IMR-90 (cell line): ENCODE data around the gene OSBP. TPM values are rescaled to one million over a fixed set of nuclear protein-coding genes. Genes with fewer than 3 reads are reported as not detected.

Experiments
- ATAC-seq: fragments of 200-7000 bp; cut with Tn5 transposase; 2 replicates; pipeline ENCODE4 v1.9.1; 2020; ENCODE audit warnings: low read depth, mild to moderate bottlenecking, moderate library complexity
- BruUV-seq: library from RNA; stranded (reverse); fragments of 400-500 nt; replicated peaks from 2 replicates; lab custom pipeline; 2021; lab: Mats Ljungman, UMichigan
- CTCF ChIA-PET: fragments of 300-600 bp; formaldehyde crosslinking; extraction: SDS; loops from one replicate; lab custom pipeline; 2021; ENCODE audit warnings: antibody characterized with exemption; lab: Yijun Ruan, JAX
- POLR2A ChIA-PET: fragments of 300-600 bp; sonication (Branson Sonifier 250); formaldehyde crosslinking; loops from one replicate; lab custom pipeline; 2022; ENCODE audit warnings: antibody characterized with exemption; ENCODE audit not compliant: unreplicated experiment; lab: Charles Lee
- DNase-seq: peaks from one replicate; pipeline ENCODE4 v3.0.0; 2013
- H2AFZ ChIP-seq: replicated peaks from 2 replicates; pipeline ENCODE3; 2013; ENCODE audit warnings: low read length, mild to moderate bottlenecking; ENCODE audit not compliant: poor library complexity
- H2AK5ac ChIP-seq: 2 replicates; pipeline ENCODE4 v1.6.1; 2013; ENCODE audit warnings: low read depth, low read length, inconsistent platforms
- H2AK9ac ChIP-seq: replicated peaks from 2 replicates; pipeline ENCODE3; 2013; ENCODE audit warnings: mild to moderate bottlenecking, low read depth, low read length, moderate library complexity; ENCODE audit not compliant: poor library complexity
- H2BK120ac ChIP-seq: 2 replicates; pipeline ENCODE4 v1.6.1; 2013; ENCODE audit warnings: low read depth, low read length, inconsistent platforms
- H2BK15ac ChIP-seq: 3 replicates; pipeline ENCODE4 v1.6.1; 2013; ENCODE audit warnings: low read depth, low read length, inconsistent platforms
- H2BK20ac ChIP-seq: 2 replicates; pipeline ENCODE4 v1.6.1; 2013; ENCODE audit warnings: low read depth, mild to moderate bottlenecking, inconsistent platforms, low read length, moderate library complexity
- H2BK5ac ChIP-seq: 2 replicates; pipeline ENCODE4 v1.6.1; 2013; ENCODE audit warnings: mild to moderate bottlenecking, low read depth, low read length, inconsistent platforms; ENCODE audit not compliant: poor library complexity, severe bottlenecking
- H3K14ac ChIP-seq: replicated peaks from 2 replicates; pipeline ENCODE4 v1.6.1; 2013; ENCODE audit warnings: low read depth, low read length, inconsistent platforms
- H3K18ac ChIP-seq: 2 replicates; pipeline ENCODE4 v1.6.1; 2013; ENCODE audit warnings: low read depth, low read length, control low read depth
- H3K23ac ChIP-seq: 2 replicates; pipeline ENCODE4 v1.6.1; 2013; ENCODE audit warnings: low read depth, low read length, inconsistent platforms
- H3K27ac ChIP-seq: 2 replicates; pipeline ENCODE4 v1.5.1; 2013; ENCODE audit warnings: mild to moderate bottlenecking, control low read depth, low read length; ENCODE audit not compliant: insufficient read depth
- H3K27me3 ChIP-seq: 2 replicates; pipeline ENCODE4 v1.6.1; 2013; ENCODE audit warnings: low read length; ENCODE audit not compliant: control insufficient read depth, insufficient read depth
- H3K36me3 ChIP-seq: 2 replicates; pipeline ENCODE4 v1.6.1; 2013; ENCODE audit warnings: low read length, mixed read lengths; ENCODE audit not compliant: control insufficient read depth, insufficient read depth
- H3K4ac ChIP-seq: 2 replicates; pipeline ENCODE4 v1.6.1; 2013; ENCODE audit warnings: low read depth, low read length, inconsistent platforms
- H3K4me1 ChIP-seq: 2 replicates; pipeline ENCODE4 v1.6.1; 2013; ENCODE audit warnings: low read length, mixed read lengths; ENCODE audit not compliant: control insufficient read depth, insufficient read depth
- H3K4me2 ChIP-seq: 2 replicates; pipeline ENCODE4 v1.6.1; 2013; ENCODE audit warnings: low read depth, mild to moderate bottlenecking, control low read depth, low read length, moderate library complexity
- H3K4me3 ChIP-seq: 2 replicates; pipeline ENCODE4 v1.5.1; 2013; ENCODE audit warnings: low read depth, mild to moderate bottlenecking, control low read depth, low read length, moderate library complexity; ENCODE audit not compliant: insufficient read depth
- H3K56ac ChIP-seq: 2 replicates; pipeline ENCODE4 v1.6.1; 2013; ENCODE audit warnings: low read length, inconsistent platforms; ENCODE audit not compliant: insufficient read depth; ENCODE audit errors: extremely low read depth
- H3K79me1 ChIP-seq, 2 experiments: 2 replicates each; pipeline ENCODE4 v1.6.1; 2013; ENCODE audit warnings: low read length in 2 of 2, inconsistent platforms in 1 of 2, low read depth in 1 of 2
- H3K9ac ChIP-seq: 2 replicates; pipeline ENCODE4 v1.6.1; 2013; ENCODE audit warnings: low read depth, low read length, control low read depth
- H3K9me1 ChIP-seq: 2 replicates; pipeline ENCODE4 v1.6.1; 2013; ENCODE audit warnings: low read length, inconsistent platforms; ENCODE audit not compliant: insufficient read depth
- H3K9me3 ChIP-seq: 2 replicates; pipeline ENCODE4 v1.6.1; 2013; ENCODE audit warnings: low read length; ENCODE audit not compliant: control insufficient read depth, insufficient read depth
- H4K20me1 ChIP-seq: 2 replicates; pipeline ENCODE4 v1.6.1; 2013; ENCODE audit warnings: low read length, inconsistent platforms; ENCODE audit not compliant: insufficient read depth
- H4K5ac ChIP-seq: 2 replicates; pipeline ENCODE4 v1.6.1; 2013; ENCODE audit warnings: mild to moderate bottlenecking, low read depth, low read length, control low read depth
- H4K8ac ChIP-seq, 2 experiments: 2 replicates each; pipeline ENCODE4 v1.6.1; 2013; ENCODE audit warnings: low read depth in 2 of 2, low read length in 2 of 2, control low read depth in 1 of 2, inconsistent platforms in 1 of 2
- H4K91ac ChIP-seq: 2 replicates; pipeline ENCODE4 v1.6.1; 2013; ENCODE audit warnings: low read depth, low read length, inconsistent platforms; ENCODE audit not compliant: insufficient read depth
- BHLHE40 ChIP-seq: fragments of 150-350 bp; IDR thresholded peaks from 2 replicates; pipeline ENCODE4 v1.6.1; 2016; ENCODE audit warnings: mild to moderate bottlenecking, low read depth, low read length
- CEBPB ChIP-seq: IDR thresholded peaks from 2 replicates; pipeline ENCODE4 v1.6.1; 2012; ENCODE audit warnings: low read depth, low read length, improper control_type of control experiment
- CHD1 ChIP-seq: IDR thresholded peaks from 2 replicates; pipeline ENCODE4 v1.6.1; 2012; ENCODE audit warnings: low read depth, low read length, improper control_type of control experiment
- CTCF ChIP-seq: conservative IDR thresholded peaks from 2 replicates; pipeline ENCODE4 v1.5.1; 2012; ENCODE audit warnings: mild to moderate bottlenecking, low read depth, low read length, improper control_type of control experiment
- ELK1 ChIP-seq: fragments of 150-350 bp; IDR thresholded peaks from 2 replicates; pipeline ENCODE4 v1.6.1; 2016; ENCODE audit warnings: low read depth, mild to moderate bottlenecking, low read length, moderate library complexity, borderline replicate concordance
- MAFK ChIP-seq: IDR thresholded peaks from 2 replicates; pipeline ENCODE4 v1.6.1; 2012; ENCODE audit warnings: low read depth, low read length, improper control_type of control experiment
- MAZ ChIP-seq: IDR thresholded peaks from 2 replicates; pipeline ENCODE4 v1.6.1; 2012; ENCODE audit warnings: low read depth, mild to moderate bottlenecking, low read length, improper control_type of control experiment, moderate library complexity, borderline replicate concordance
- MXI1 ChIP-seq: IDR thresholded peaks from 2 replicates; pipeline ENCODE4 v1.6.1; 2012; ENCODE audit warnings: low read depth, mild to moderate bottlenecking, low read length, moderate library complexity, borderline replicate concordance
- NFE2L2 ChIP-seq: fragments of 150-350 bp; IDR thresholded peaks from 2 replicates; pipeline ENCODE4 v1.6.1; 2016; ENCODE audit warnings: low read depth, mild to moderate bottlenecking, low read length
- POLR2A ChIP-seq: IDR thresholded peaks from 2 replicates; pipeline ENCODE4 v1.6.1; 2012; ENCODE audit warnings: mild to moderate bottlenecking, low read depth, low read length
- RAD21 ChIP-seq: IDR thresholded peaks from 2 replicates; pipeline ENCODE4 v1.6.1; 2012; ENCODE audit warnings: low read length, improper control_type of control experiment
- RCOR1 ChIP-seq: IDR thresholded peaks from 2 replicates; pipeline ENCODE4 v1.6.1; 2012; ENCODE audit warnings: mild to moderate bottlenecking, low read length, improper control_type of control experiment; ENCODE audit not compliant: insufficient replicate concordance
- RFX5 ChIP-seq: IDR thresholded peaks from 2 replicates; pipeline ENCODE4 v1.8.0; 2012; ENCODE audit warnings: low read depth, mild to moderate bottlenecking, low read length, moderate library complexity
- SMC3 ChIP-seq: fragments of 150-350 bp; IDR thresholded peaks from 2 replicates; pipeline ENCODE4 v1.6.1; 2016; ENCODE audit warnings: low read depth, mild to moderate bottlenecking, antibody characterized with exemption, low read length, moderate library complexity
- USF2 ChIP-seq: fragments of 150-350 bp; IDR thresholded peaks from 2 replicates; pipeline ENCODE4 v1.6.1; 2017; ENCODE audit warnings: mild to moderate bottlenecking, antibody characterized with exemption, low read length, low read depth
- WGBS, 2 experiments: methylation state at CpG; one replicate each; pipeline versions ENCODE4 v1.1.5 to v1.1.7; 2013; ENCODE audit warnings: missing lambda C conversion rate in 2 of 2; ENCODE audit not compliant: insufficient read length in 1 of 2; ENCODE audit errors: extremely low coverage in 2 of 2; 5-methylcytosine and 5-hydroxymethylcytosine counted together
- dilution Hi-C: fragments of 300-500 bp; cut with HindIII; formaldehyde crosslinking; loops from one replicate; pipeline ENCODE4 v1.14.3; 2018; ENCODE audit warnings: low sequenced_read_pairs; ENCODE audit not compliant: unreplicated experiment
- in situ Hi-C: fragments of 300-500 bp; cut with MboI; formaldehyde crosslinking; loops from 3 replicates; pipeline ENCODE4 v1.14.3; 2019; ENCODE audit warnings: low sequenced_read_pairs, inconsistent platforms, mixed read lengths
- intact Hi-C: fragments of 100-400 bp; cut with micrococcal nuclease; formaldehyde crosslinking; loops from 2 replicates; pipeline ENCODE4 v1.10.0; 2022
- polyA plus RNA-seq, 3 experiments: library from polyadenylated mRNA; depleted of rRNA; stranded (reverse); fragments of >200 nt; gene quantifications; 2 replicates each; pipeline ENCODE4 v1.2.3, GENCODE V29; 2012; ENCODE audit warnings: low replicate concordance in 1 of 3
- total RNA-seq: library from RNA; depleted of rRNA; stranded (reverse); fragments of >200 nt; gene quantifications from 2 replicates; pipeline ENCODE4 v1.2.3, GENCODE V29; 2012

Gene OSBP
- total and polyA plus RNA-seq, 2 of the 4 experiments (the other 2 are of a cell fraction), result 22.1 to 27.4 TPM

- H4K8ac ChIP-seq, result no peak overlapping the region
- no peak overlapping the region for H4K5ac ChIP-seq
- no peak overlapping the region for H2AK5ac ChIP-seq
- no peak overlapping the region for H3K4me2 ChIP-seq
- H3K9me3 ChIP-seq, result no peaks in the 10 kb centered on the region
- no peak overlapping the region for H3K4ac ChIP-seq
- H2AFZ ChIP-seq, result no peak overlapping the region
- H2AK9ac ChIP-seq, result no peak overlapping the region
- intact Hi-C loops (loop anchor here (5.0 to 10.0 kb wide), 2 partner anchors 249 to 978 kb away; partner anchors contain the start of genes LPXN and ZFP91), dilution Hi-C loops (no loop called here), in situ Hi-C loops (loop anchor here (10.0 to 25.0 kb wide), 2 partner anchors 252 to 966 kb away; partner anchors contain the start of genes LPXN and ZFP91)
- no peak overlapping the region for H3K14ac ChIP-seq
- no peaks in the 10 kb centered on the region for H3K36me3 ChIP-seq
- H3K27ac ChIP-seq, result no peak overlapping the region
- no peaks in the 10 kb centered on the region for H3K79me1 ChIP-seq
- peaks cover 10% of the 10 kb centered on the region for H4K20me1 ChIP-seq
- H3K9ac ChIP-seq, result no peak overlapping the region
- ChIA-PET POLR2A (no interaction called here), CTCF (interaction anchor here (0.6 kb wide), 1 partner anchor 250 kb away, joined by 5 read pairs; no protein-coding TSS in a partner anchor)
- no peak overlapping the region for H2BK120ac ChIP-seq
- ATAC-seq (no peak), DNase-seq (no peak)
- TF ChIP-seq NFE2L2 (no peak), RAD21 (no peak), BHLHE40 (no peak), ELK1 (no peak), CEBPB (no peak), RFX5 (no peak), CHD1 (no peak), RCOR1 (no peak), MXI1 (no peak), MAFK (no peak), MAZ (no peak), USF2 (no peak), POLR2A (no peak), CTCF (no peak), SMC3 (no peak)
- no TSS peak for BruUV-seq
- H4K91ac ChIP-seq, result no peak overlapping the region
- 67% methylated on average over 1 of the region's 2 CpGs; no CpG with 5 or more reads in 1 of the 2 experiments for WGBS, 2 experiments
- H3K18ac ChIP-seq, result no peak overlapping the region
- H3K27me3 ChIP-seq, result no peaks in the 10 kb centered on the region
- no peak overlapping the region for H2BK20ac ChIP-seq
- H2BK5ac ChIP-seq, result no peak overlapping the region
- no peak overlapping the region for H3K56ac ChIP-seq
- 0 out of 2 replicates have a peak, but pooled peaks cover 3% of the 10 kb centered on the region for H3K4me1 ChIP-seq
- H3K23ac ChIP-seq, result no peak overlapping the region
- H3K9me1 ChIP-seq, result no peaks in the 10 kb centered on the region
- no peak overlapping the region for H2BK15ac ChIP-seq
- H3K4me3 ChIP-seq, result no peak overlapping the region
Observed at GRCh38 chr11:59552844-59553243, 62.7 kb downstream of the OSBP start.
